Activated CD4-positive, alpha-beta T cell treated with anti-CD3 and anti-CD28 coated beads for 36 hours (primary cell): Measurements from ENCODE around the gene IDH3B. TPM values are rescaled to one million over a fixed set of nuclear protein-coding genes. Genes with fewer than 3 reads are reported as not detected.

ENCODE experiments used
- ATAC-seq: fragments of 200-7000 bp; cut with Tn5 transposase; one replicate; pipeline ENCODE4 v1.10.0; 2021; ENCODE audit warnings: mild to moderate bottlenecking, moderate library complexity
- CTCF ChIA-PET: fragments of 350-600 bp; sonication (Branson Sonifier 250); formaldehyde crosslinking; loops from one replicate; lab custom pipeline; 2021; ENCODE audit warnings: antibody characterized with exemption; lab: Charles Lee
- POLR2A ChIA-PET: fragments of 350-600 bp; sonication (Branson Sonifier 250); formaldehyde crosslinking; loops from one replicate; lab custom pipeline; 2021; ENCODE audit warnings: antibody characterized with exemption, inconsistent platforms; lab: Charles Lee
- DNase-seq: peaks from one replicate; pipeline ENCODE4 v3.0.0-alpha.2; 2020
- H3K27ac Mint-ChIP-seq: one replicate; pipeline ENCODE4 v1.8.0; 2021; ENCODE audit warnings: mixed read lengths
- H3K27me3 Mint-ChIP-seq: one replicate; pipeline ENCODE4 v1.8.0; 2021; ENCODE audit warnings: mixed read lengths
- H3K36me3 Mint-ChIP-seq: one replicate; pipeline ENCODE4 v1.8.0; 2021; ENCODE audit warnings: low read depth, mixed read lengths
- H3K4me1 Mint-ChIP-seq: one replicate; pipeline ENCODE4 v1.8.0; 2021; ENCODE audit warnings: mixed read lengths
- H3K4me3 Mint-ChIP-seq: one replicate; pipeline ENCODE4 v1.8.0; 2021; ENCODE audit warnings: mild to moderate bottlenecking, moderate library complexity, mixed read lengths
- H3K9me3 Mint-ChIP-seq: one replicate; pipeline ENCODE4 v1.8.0; 2021; ENCODE audit warnings: low read depth, mixed read lengths
- intact Hi-C, 2 experiments: fragments of 100-400 bp; cut with DNase I in 1 of 2; cut with micrococcal nuclease in 1 of 2; formaldehyde crosslinking; loops; one replicate each; pipeline versions ENCODE4 v1.14.2 to v1.15.1; 2022 to 2024; cut with DNase I, micrococcal nuclease
- total RNA-seq, 2 experiments: library from RNA; stranded (reverse); gene quantifications; one replicate each; pipeline ENCODE4 v1.2.3, GENCODE V29; 2021

The IDH3B gene
- total RNA-seq, 2 experiments from 2014 or later = 92.4 to 115 TPM

DNA sequence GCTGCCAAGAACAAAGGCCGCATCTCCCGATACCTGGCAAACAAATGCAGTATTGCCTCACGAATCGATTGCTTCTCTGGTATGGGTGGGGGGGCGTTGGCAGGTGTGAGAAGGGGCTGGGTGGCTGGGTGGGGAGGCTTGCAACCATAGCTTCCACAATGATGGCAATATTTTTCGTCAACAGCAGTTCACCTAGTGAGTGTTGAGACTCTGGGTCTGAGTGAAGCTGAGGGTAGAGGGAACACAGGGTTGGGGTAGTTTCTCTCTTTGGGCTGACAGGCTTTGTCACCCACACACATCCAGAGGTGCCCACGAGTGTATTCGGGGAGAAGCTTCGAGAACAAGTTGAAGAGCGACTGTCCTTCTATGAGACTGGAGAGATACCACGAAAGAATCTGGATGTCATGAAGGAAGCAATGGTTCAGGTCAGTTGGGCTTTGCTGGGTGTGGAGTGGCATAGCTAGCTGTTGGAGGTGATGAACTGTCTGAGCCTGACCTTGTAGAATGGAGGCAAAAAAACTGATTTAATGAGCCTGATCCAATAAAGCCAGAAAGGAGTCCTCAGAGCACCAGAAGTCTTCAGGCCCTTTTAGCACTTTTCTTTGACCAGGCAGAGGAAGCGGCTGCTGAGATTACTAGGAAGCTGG lies 7.4 kb downstream of the IDH3B start:
- Mint-ChIP-seq H3K36me3 (peaks cover 69% of the 10 kb centered on the region), H3K27ac (peak overlapping the region; percentile 24), H3K27me3 (no peaks in the 10 kb centered on the region), H3K4me1 (peaks cover 31% of the 10 kb centered on the region), H3K4me3 (peak overlapping the region; percentile 16), H3K9me3 (no peaks in the 10 kb centered on the region)
- DNase-seq (no peak), ATAC-seq (no peak)
- intact Hi-C loops = no loop called here
- ChIA-PET POLR2A (interaction anchor here (0.5 to 1.0 kb wide), 5 partner anchors 9 to 330 kb away, joined by 3 read pairs; no protein-coding TSS in a partner anchor), CTCF (no interaction called here)

DNA sequence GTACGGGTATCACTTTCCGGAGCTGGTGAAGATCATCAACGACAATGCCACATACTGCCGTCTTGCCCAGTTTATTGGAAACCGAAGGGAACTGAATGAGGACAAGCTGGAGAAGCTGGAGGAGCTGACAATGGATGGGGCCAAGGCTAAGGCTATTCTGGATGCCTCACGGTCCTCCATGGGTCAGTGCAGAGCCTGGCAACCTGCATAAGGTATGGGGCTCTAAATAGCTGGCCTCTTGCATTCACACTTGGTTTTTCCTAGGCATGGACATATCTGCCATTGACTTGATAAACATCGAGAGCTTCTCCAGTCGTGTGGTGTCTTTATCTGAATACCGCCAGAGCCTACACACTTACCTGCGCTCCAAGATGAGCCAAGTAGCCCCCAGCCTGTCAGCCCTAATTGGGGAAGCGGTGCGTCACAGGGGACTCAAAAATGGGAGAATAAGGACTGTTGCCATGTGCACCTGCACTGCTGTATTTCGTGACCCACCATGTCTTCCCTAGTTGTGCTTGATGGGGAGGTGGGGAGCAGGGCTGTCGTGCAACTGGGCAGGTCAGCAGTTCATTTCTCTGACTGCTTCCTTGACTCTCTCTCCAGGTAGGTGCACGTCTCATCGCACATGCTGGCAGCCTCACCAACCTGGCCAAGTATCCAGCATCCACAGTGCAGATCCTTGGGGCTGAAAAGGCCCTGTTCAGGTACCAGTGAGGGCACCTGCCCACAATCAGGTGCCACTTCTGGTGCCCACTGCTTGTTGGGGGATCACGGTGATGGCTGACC lies 8.5 kb downstream of the IDH3B start:
- Mint-ChIP-seq H3K27me3 (no peaks in the 10 kb centered on the region), H3K4me3 (peak overlapping the region; percentile 87), H3K9me3 (no peaks in the 10 kb centered on the region), H3K27ac (peak overlapping the region; percentile 89), H3K36me3 (peaks cover 65% of the 10 kb centered on the region), H3K4me1 (peaks cover 33% of the 10 kb centered on the region)
- ATAC-seq = no peak
- CTCF ChIA-PET = interaction anchor here (1.1 kb wide), 1 partner anchor 346 kb away, joined by 3 read pairs; no protein-coding TSS in a partner anchor
- intact Hi-C loops = no loop called here
- no peak for DNase-seq
- POLR2A ChIA-PET = interaction anchor here (1.0 kb wide), 1 partner anchor 8 kb away, joined by 4 read pairs; the partner anchor contains the start of gene IDH3B

DNA sequence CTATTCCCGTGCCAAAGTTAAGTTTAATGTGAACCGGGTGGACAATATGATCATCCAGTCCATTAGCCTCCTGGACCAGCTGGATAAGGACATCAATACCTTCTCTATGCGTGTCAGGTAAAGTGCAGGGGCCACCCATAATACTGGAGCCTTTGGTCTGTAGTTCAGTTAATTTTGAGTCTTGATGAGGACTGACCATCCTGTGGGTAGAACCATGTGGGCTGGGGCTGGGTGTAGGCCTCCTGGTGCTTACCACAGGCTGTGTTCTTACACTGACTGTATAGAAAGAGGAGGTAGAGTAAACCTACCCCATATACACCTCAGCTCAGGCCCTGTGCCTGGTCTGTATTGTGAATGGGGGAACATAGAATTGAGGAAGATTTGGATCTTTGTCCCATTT lies 9.2 kb downstream of the IDH3B start:
- intact Hi-C loops = loop anchor here in 1 of 2 experiments (5.0 kb wide), 1 partner anchor 752 kb away; the partner anchor contains the start of gene DNAAF9
- Mint-ChIP-seq H3K4me3 (peak overlapping the region; percentile 87), H3K9me3 (no peaks in the 10 kb centered on the region), H3K36me3 (peaks cover 64% of the 10 kb centered on the region), H3K27me3 (no peaks in the 10 kb centered on the region), H3K27ac (peak overlapping the region; percentile 89), H3K4me1 (peaks cover 39% of the 10 kb centered on the region)
- ChIA-PET POLR2A (interaction anchor here (1.0 kb wide), 1 partner anchor 9 kb away, joined by 4 read pairs; the partner anchor contains the start of gene IDH3B), CTCF (interaction anchor here (1.0 to 1.1 kb wide), 2 partner anchors 9 to 346 kb away, joined by 3 read pairs; partner anchors contain the start of gene IDH3B)
- no peak for ATAC-seq
- no peak for DNase-seq

GRCh38 chr20:2654384-2654822 lies 9.6 kb downstream of the IDH3B start:
- no peaks in the 10 kb centered on the region for H3K27me3 Mint-ChIP-seq
- ATAC-seq (no peak), DNase-seq (no peak)
- H3K4me1 Mint-ChIP-seq = peaks cover 42% of the 10 kb centered on the region
- H3K9me3 Mint-ChIP-seq = no peaks in the 10 kb centered on the region
- intact Hi-C loops = loop anchor here in 1 of 2 experiments (5.0 kb wide), 1 partner anchor 753 kb away; the partner anchor contains the start of gene DNAAF9
- ChIA-PET CTCF (interaction anchor here (1.0 kb wide), 1 partner anchor 10 kb away, joined by 3 read pairs; the partner anchor contains the start of gene IDH3B), POLR2A (interaction anchor here (0.6 to 1.0 kb wide), 2 partner anchors 10 kb away, joined by 4 read pairs; partner anchors contain the start of gene IDH3B)
- H3K36me3 Mint-ChIP-seq = peaks cover 64% of the 10 kb centered on the region
- H3K27ac Mint-ChIP-seq = peak overlapping the region; percentile 89
- peak overlapping the region; percentile 87 for H3K4me3 Mint-ChIP-seq

- Mint-ChIP-seq H3K4me3 (peak overlapping the region; percentile 87), H3K36me3 (peaks cover 59% of the 10 kb centered on the region), H3K9me3 (no peaks in the 10 kb centered on the region), H3K27me3 (no peaks in the 10 kb centered on the region), H3K27ac (peak overlapping the region; percentile 89), H3K4me1 (peaks cover 42% of the 10 kb centered on the region)
- no peak for DNase-seq
- ChIA-PET POLR2A (interaction anchor here (0.6 to 2.9 kb wide), 4 partner anchors 10 to 358 kb away, joined by 4 to 19 read pairs (median 9); partner anchors contain the start of genes IDH3B and SNRPB), CTCF (interaction anchor here (0.7 to 1.0 kb wide), 2 partner anchors 9 to 10 kb away, joined by 3 to 4 read pairs; partner anchors contain the start of gene IDH3B)
- ATAC-seq = no peak
- intact Hi-C loops = loop anchor here (2.0 to 5.0 kb wide), 3 partner anchors 183 to 817 kb away; partner anchors contain the start of genes ATRN (in 1 of the 2), DNAAF9 (in 1 of the 2) and SNRPB (in 1 of the 2)
Observed at GRCh38 chr20:2653556-2654383, 10.2 kb downstream of the IDH3B start.

DNA sequence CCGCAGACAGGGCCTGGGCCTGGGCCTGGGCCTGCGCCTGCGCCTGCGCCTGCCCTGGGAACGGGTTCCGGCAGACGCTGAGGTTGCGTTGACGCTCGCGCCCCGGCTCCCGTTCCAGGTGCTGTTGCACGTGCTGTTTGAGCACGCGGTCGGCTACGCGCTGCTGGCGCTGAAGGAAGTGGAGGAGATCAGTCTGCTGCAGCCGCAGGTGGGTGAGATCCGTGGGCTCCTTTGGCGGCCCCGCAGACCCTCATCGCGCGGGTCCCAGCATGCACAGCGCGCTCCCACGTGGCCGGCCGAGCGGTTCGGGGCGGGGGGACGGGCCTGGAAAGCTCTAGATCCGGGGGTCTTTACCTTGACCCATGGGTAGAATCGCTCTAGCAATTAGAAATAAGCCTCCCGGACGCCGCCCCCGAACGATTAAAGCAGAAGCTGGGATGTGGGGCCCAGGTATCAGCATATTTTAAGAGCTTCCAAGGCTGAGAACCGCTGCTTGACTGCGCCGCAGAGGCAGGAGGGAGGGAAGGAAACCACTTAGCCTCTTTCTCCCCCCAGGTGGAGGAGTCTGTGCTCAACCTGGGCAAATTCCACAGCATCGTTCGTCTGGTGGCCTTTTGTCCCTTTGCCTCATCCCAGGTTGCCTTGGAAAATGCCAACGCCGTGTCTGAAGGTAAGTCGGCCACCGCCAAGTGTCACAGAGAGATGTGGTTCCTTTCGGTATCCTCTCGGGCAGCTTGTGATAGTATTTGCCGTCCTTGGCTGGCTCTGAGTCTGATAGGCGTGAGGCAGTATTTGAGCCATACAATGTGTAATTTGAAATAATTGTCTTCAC lies 11.1 kb downstream of the IDH3B start:
- peak; percentile 45 for ATAC-seq
- Mint-ChIP-seq H3K9me3 (no peaks in the 10 kb centered on the region), H3K4me1 (peaks cover 42% of the 10 kb centered on the region), H3K27me3 (no peaks in the 10 kb centered on the region), H3K27ac (peak overlapping the region; percentile 89), H3K36me3 (peaks cover 52% of the 10 kb centered on the region), H3K4me3 (peak overlapping the region; percentile 87)
- ChIA-PET POLR2A (interaction anchor here (0.6 to 2.9 kb wide), 10 partner anchors 11 to 1093 kb away, joined by 3 to 19 read pairs (median 5); partner anchors contain the start of genes IDH3B and SNRPB), CTCF (interaction anchor here (0.7 to 2.1 kb wide), 4 partner anchors 8 to 131 kb away, joined by 3 to 24 read pairs (median 6); no protein-coding TSS in a partner anchor)
- intact Hi-C loops = loop anchor here (1.0 to 5.0 kb wide), 10 partner anchors 11 to 818 kb away; partner anchors contain the start of genes IDH3B (in 2 of the 2), SNRPB (in 2 of the 2), ATRN (in 1 of the 2) and DNAAF9 (in 1 of the 2)
- no peak for DNase-seq

GRCh38 chr20:2651772-2652723 lies 12.0 kb downstream of the IDH3B start, which contains the start of gene NOP56:
Gene NOP56, plus strand, starts transcription at chr20:2652632. Its CDS starts 29 bp downstream, at chr20:2652661.
- H3K4me1 Mint-ChIP-seq = peaks cover 40% of the 10 kb centered on the region
- H3K36me3 Mint-ChIP-seq = peaks cover 43% of the 10 kb centered on the region
- ChIA-PET CTCF (interaction anchor here (0.6 to 2.1 kb wide), 9 partner anchors 11 to 988 kb away, joined by 3 to 24 read pairs (median 3); partner anchors contain the start of gene SNRPB), POLR2A (interaction anchor here (0.6 to 2.9 kb wide), 15 partner anchors 12 to 1092 kb away, joined by 3 to 19 read pairs (median 4); partner anchors contain the start of genes IDH3B, SNRPB and ZNF343)
- H3K9me3 Mint-ChIP-seq = no peaks in the 10 kb centered on the region
- intact Hi-C loops = loop anchor here (1.0 to 5.0 kb wide), 10 partner anchors 12 to 819 kb away; partner anchors contain the start of genes IDH3B (in 2 of the 2), SNRPB (in 2 of the 2), ATRN (in 1 of the 2) and DNAAF9 (in 1 of the 2)
- peak within 1 kb of the TSS; percentile 87 for H3K4me3 Mint-ChIP-seq
- peak within 1 kb of the TSS; percentile 90 for H3K27ac Mint-ChIP-seq
- DNase-seq (peak; percentile 95), ATAC-seq (peak; percentile 84)
- H3K27me3 Mint-ChIP-seq = no peaks in the 10 kb centered on the region

GRCh38 chr20:2643708-2644107 lies 20.3 kb downstream of the IDH3B start:
- POLR2A ChIA-PET = no interaction called here
- DNase-seq (no peak), ATAC-seq (peak; percentile 61)
- no peaks in the 10 kb centered on the region for H3K27me3 Mint-ChIP-seq
- intact Hi-C loops = no loop called here
- no peak overlapping the region for H3K27ac Mint-ChIP-seq
- no peak overlapping the region for H3K4me3 Mint-ChIP-seq
- peaks cover 4% of the 10 kb centered on the region for H3K36me3 Mint-ChIP-seq
- CTCF ChIA-PET = interaction anchor here (0.6 to 2.8 kb wide), 3 partner anchors 123 to 257 kb away, joined by 3 to 13 read pairs (median 4); no protein-coding TSS in a partner anchor
- H3K9me3 Mint-ChIP-seq = no peaks in the 10 kb centered on the region
- peaks cover 8% of the 10 kb centered on the region for H3K4me1 Mint-ChIP-seq
